Measurements from ENCODE around the gene SMG6.

- TF ChIP-seq POLR2A (IDR thresholded peaks at IDR 0.05; ENCODE audit: extremely low read depth, insufficient read length) (no peak), CTCF (IDR thresholded peaks at IDR 0.05; ENCODE audit: low read depth, low read length) (no peak), MAX (IDR thresholded peaks at IDR 0.05; ENCODE audit: low read depth, low read length) (no peak)
Measured at GRCh38 chr17:2051933-2052559, 251.5 kb downstream of the SMG6 start.
